Subcutaneous adipose tissue (tissue), 4 donors: ENCODE data around the gene NCKAP5. TPM values are rescaled to one million over a fixed set of nuclear protein-coding genes. Genes with fewer than 3 reads are reported as not detected.

Experiments
- total RNA-seq, 4 donors: library from RNA; depleted of rRNA; stranded (reverse); fragments of >200 nt; gene quantifications; one replicate each; pipeline ENCODE4 v1.1.0, GENCODE V29; 2016
- TF ChIP-seq, protein P1 (sequence below): fragments of 450-650 bp; IDR thresholded peaks from one replicate; pipeline ENCODE4 v1.5.1; 2016; ENCODE audit warnings: low read depth, mild to moderate bottlenecking, control low read depth, antibody characterized with exemption, moderate library complexity

NCKAP5 gene
- total RNA-seq, 4 donors from 2014 or later = 1.5 to 6.4 (median 3.8) TPM

DNA sequence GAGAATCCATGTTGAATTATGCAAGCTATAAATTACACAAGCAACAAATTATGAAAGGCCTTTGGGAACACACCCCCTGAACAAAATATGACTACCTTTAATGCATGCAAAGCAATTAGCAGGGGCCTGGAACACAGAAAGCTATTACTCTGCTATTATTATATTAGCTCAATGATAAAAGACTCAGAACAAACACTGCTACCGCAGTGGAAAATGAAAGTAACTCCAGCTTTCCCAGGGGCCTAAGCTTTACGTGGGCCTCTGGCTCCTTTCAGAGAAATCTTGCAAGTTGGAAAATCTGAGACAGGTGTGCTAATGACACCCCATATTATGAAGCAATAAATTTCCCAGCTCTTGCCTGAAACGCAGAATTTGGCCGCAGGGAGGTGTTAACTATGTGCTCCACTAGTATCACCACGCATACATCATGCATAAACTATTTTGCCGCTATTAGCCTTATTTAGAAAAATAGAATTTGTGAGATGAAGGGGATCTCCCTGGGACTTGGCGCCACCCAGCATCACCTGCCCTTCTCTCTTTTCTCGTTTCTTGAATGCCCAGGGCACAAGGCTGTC is 576.7 kb downstream of the NCKAP5 start:
- TF ChIP-seq, protein P1, sequence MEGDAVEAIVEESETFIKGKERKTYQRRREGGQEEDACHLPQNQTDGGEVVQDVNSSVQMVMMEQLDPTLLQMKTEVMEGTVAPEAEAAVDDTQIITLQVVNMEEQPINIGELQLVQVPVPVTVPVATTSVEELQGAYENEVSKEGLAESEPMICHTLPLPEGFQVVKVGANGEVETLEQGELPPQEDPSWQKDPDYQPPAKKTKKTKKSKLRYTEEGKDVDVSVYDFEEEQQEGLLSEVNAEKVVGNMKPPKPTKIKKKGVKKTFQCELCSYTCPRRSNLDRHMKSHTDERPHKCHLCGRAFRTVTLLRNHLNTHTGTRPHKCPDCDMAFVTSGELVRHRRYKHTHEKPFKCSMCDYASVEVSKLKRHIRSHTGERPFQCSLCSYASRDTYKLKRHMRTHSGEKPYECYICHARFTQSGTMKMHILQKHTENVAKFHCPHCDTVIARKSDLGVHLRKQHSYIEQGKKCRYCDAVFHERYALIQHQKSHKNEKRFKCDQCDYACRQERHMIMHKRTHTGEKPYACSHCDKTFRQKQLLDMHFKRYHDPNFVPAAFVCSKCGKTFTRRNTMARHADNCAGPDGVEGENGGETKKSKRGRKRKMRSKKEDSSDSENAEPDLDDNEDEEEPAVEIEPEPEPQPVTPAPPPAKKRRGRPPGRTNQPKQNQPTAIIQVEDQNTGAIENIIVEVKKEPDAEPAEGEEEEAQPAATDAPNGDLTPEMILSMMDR = no peak

DNA sequence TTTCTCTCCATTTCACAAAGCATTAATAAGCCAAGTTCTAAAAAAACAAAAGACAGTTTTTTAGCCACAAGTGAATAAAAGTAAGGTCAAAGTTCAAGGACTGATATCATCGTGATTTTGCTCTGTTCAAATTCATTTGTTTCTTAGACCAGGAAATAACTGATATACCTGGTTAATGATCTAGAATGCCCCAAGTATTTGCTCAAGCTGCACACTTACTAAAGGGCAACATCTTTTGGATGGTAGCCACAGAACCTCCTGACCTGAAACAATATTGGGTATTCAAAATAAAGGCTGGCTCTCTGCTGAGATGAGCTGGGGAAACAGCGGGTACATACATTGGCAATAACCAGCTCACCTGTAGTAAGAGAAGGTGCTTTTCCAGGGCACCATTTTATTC is 583.5 kb downstream of the NCKAP5 start:
- TF ChIP-seq, protein P1 = no peak

DNA sequence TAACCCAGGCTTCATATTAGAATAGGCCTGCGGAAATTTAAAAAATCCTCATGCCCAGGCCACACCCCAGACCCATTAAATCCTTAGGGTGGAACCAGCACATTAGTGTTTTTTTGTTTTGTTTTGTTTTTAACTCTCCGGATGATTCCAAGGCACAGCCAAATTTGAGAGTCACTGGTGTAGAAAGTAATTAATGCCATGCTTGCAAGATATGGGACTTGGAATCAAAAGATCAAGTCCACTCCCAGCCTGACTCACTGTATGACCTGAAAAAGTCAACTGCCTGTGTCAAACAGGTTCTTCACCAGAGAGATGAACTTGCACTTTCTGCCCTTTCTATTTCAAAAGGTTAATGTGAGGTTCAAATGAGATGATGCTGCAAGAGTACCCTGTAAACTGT is 588.0 kb downstream of the NCKAP5 start:
- TF ChIP-seq, protein P1 = no peak

DNA sequence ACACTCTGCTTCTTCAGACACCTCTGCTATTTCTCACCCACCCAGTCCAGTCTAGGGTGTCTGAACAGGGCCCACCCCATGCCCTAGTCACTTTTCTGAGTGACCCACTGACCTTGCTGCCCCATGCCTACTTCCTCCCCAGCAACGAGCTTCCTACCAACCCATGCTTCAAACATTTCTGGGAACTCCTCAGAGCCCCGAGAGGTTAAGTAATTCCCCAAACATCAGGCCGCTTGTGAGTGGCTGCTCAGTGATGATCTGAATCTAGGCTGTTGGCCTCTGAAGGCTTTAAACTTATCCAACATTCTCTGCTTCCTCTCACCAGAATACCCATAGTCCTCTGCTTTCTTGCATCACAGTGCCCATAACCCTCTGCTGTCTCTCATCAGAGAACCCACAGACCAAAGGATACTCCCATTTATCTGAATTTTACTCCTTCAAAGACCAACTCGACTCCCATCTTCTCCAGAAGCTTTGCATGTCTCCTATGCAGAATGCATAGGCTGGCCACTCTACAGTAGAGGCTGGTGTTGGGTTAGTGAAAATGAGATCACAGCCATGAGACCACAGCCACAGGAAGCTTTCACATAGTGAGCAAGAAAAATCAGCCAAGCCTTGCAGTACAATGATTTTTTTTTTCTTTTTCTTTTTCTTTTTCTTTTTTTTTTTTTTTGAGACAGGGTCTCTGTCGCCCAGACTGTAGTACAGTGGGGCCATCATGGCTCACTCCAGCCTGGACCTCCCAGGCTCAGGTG is 588.7 kb downstream of the NCKAP5 start:
- TF ChIP-seq, protein P1 = no peak

DNA sequence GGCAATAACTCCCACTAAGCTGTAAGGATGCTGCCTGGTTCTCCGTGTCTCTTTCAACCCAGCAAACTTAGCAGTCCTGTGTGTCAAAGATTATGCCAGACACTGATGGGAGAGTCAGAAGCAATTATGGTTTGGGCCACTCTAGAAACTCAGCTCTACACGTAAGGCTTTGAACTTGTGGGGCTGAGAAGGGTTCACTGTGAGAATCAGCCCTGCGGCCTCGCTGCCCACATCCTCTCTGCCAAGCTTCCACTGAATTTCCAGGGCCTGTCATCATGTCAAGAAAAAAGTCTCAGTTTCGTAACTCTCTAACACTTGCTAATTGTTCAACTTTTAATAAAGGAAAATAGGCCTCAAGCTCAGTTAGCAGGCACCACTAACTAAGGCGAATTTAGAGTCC is 589.4 kb downstream of the NCKAP5 start:
- TF ChIP-seq, protein P1 = no peak

DNA sequence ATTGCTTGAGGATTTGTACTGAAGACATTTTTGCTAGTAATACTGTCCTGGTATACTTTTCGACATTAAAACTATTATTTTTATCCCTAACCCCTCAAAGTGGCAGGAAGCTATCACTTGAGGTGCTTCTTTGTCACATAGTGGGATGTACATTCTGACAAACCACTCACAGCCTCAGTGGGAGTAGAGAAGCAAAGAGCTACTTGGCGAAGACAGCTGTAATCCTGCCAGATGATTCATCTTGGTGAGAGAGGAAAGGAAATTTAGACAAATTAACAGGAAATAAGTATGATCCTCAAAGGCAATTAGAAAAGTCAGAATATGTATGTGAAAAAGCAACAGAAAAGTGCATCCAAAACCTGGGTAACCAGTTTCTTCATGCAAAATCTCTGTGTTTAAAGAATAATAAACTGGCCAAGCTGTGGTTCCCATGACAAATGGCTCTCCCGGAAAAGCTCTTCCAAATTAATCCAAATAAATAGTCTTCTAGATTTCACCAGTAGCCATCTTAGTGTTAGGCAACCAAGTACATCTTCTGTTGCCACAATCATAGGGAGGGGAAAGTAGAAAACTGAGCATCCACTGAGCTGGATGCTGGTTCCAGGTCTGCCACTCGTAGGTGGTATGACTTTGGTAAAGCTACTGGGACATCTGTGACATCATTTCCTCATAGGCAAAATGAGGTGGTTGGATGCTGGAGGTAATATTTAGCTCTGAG is 590.3 kb downstream of the NCKAP5 start:
- TF ChIP-seq, protein P1 = no peak
